Right cardiac atrium (tissue), 5 donors: Measurements from ENCODE around the gene SFXN4. TPM values are rescaled to one million over a fixed set of nuclear protein-coding genes. Genes with fewer than 3 reads are reported as not detected.
"Not testable (repeated sequence)": the region's sequence is repeated elsewhere in the genome, so short reads cannot be mapped to it uniquely, and the experiment has no call there.

Source experiments
- ATAC-seq, 2 donors: fragments of 200-7000 bp; cut with Tn5 transposase; one replicate each; pipeline versions ENCODE4 v1.8.0 to v1.9.1; 2020; ENCODE audit warnings: moderate library complexity in 2 of 2, mild to moderate bottlenecking in 1 of 2
- DNase-seq, 3 donors: peaks; one replicate each; pipeline ENCODE4 v3.0.0-alpha.2; 2020
- H3K27ac ChIP-seq: one replicate; pipeline ENCODE4 v1.5.1; 2013; ENCODE audit warnings: mild to moderate bottlenecking, low read length, control low read depth, moderate library complexity
- H3K27me3 ChIP-seq: one replicate; pipeline ENCODE4 v1.6.1; 2013; ENCODE audit not compliant: control insufficient read depth, insufficient read depth
- H3K4me1 ChIP-seq: one replicate; pipeline ENCODE4 v1.6.1; 2013; ENCODE audit warnings: low read length; ENCODE audit not compliant: control insufficient read depth, insufficient read depth
- H3K4me3 ChIP-seq: one replicate; pipeline ENCODE4 v1.5.1; 2013; ENCODE audit warnings: low read length, control low read depth
- H3K9me3 ChIP-seq: one replicate; pipeline ENCODE4 v1.6.1; 2013; ENCODE audit warnings: low read length; ENCODE audit not compliant: control insufficient read depth
- WGBS: extraction: QIAGEN DNeasy Blood & Tissue Kit; methylation state at CpG from one replicate; pipeline ENCODE4 v1.1.7; 2013; 5-methylcytosine and 5-hydroxymethylcytosine counted together
- intact Hi-C, 4 donors: fragments of 100-400 bp; cut with DNase I; formaldehyde crosslinking; loops; one replicate each; pipeline versions ENCODE4 v1.11.0 to v1.14.0; 2022 to 2023
- polyA plus RNA-seq: library from polyadenylated mRNA; stranded (reverse); fragments of 200-250 nt; gene quantifications from one replicate; pipeline ENCODE4 v1.2.3, GENCODE V29; 2013
- total RNA-seq, 4 donors: library from RNA; stranded (reverse); fragmentation: NEBNext Ultra II Directional; extraction: Animal tissue kit (Norgen Biotek cat#: 25700); gene quantifications; one replicate each; pipeline ENCODE4 v1.2.1, GENCODE V29; 2021
- donor health status: healthy with polysubstance abuse.
- donor health status: DM: no; HTN: yes; CAD: no.
- donor health status: DM: no; HTN: no; CAD: no.
- donor health status: DM: no; HTN: yes; CAD: no; lungs with severe emphysema.
- donor health status: DM: yes; HTN: yes; CAD: no.

The SFXN4 gene
- total and polyA plus RNA-seq, 5 donors, result 36.8 to 46.8 (median 42.0) TPM

- H3K4me3 ChIP-seq, result no peak overlapping the region
- DNase-seq, result no peak
- ATAC-seq, result no peak
- intact Hi-C loops, result no loop called here
- H3K9me3 ChIP-seq, result no peaks in the 10 kb centered on the region
- peaks cover 2% of the 10 kb centered on the region for H3K4me1 ChIP-seq
- H3K27me3 ChIP-seq, result no peaks in the 10 kb centered on the region
- 96% methylated on average over 2 of the region's 2 CpGs for WGBS
- peak overlapping the region; percentile 43 for H3K27ac ChIP-seq
These were observed 44.6 kb downstream of the SFXN4 start for GRCh38 chr10:119120875-119121274.

DNA sequence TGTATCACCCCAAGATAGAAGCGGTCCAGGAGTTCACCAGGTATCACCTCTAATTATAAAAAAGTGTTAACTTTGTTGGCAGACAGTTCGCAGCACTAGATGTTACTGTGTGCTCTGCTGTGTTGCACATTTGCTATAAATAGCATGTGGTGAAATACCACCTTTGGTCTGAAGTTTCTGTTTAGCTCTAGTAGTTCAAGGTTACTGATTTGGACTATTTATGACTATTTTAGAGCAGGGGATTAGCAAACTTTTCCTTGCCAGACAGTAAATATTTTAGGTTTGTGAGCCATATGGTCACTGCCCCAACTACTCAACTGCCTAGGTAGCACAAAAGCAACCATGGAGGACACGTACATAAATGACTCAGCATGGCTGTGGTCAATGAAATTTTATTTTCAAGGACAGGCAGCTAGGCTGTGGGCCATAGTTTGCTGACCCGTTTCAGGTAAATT lies 45.1 kb downstream of the SFXN4 start:
- DNase-seq (no peak), ATAC-seq (peak; percentile 58 to 75)
- Histone ChIP-seq H3K4me3 (no peak overlapping the region), H3K27me3 (no peaks in the 10 kb centered on the region), H3K27ac (no peak overlapping the region), H3K4me1 (peaks cover 2% of the 10 kb centered on the region), H3K9me3 (no peaks in the 10 kb centered on the region)
- intact Hi-C loops, result no loop called here
- 64% methylated on average over 4 of the region's 4 CpGs for WGBS

GRCh38 chr10:119119400-119119799 lies 46.1 kb downstream of the SFXN4 start:
- no peaks in the 10 kb centered on the region for H3K27me3 ChIP-seq
- ATAC-seq (no peak), DNase-seq (no peak)
- 93% methylated on average over 1 of the region's 1 CpG for WGBS
- H3K27ac ChIP-seq, result no peak overlapping the region
- H3K4me3 ChIP-seq, result no peak overlapping the region
- intact Hi-C loops, result no loop called here
- H3K9me3 ChIP-seq, result no peaks in the 10 kb centered on the region
- peaks cover 2% of the 10 kb centered on the region for H3K4me1 ChIP-seq

GRCh38 chr10:119118231-119118630 lies 47.3 kb downstream of the SFXN4 start:
- H3K27ac ChIP-seq, result no peak overlapping the region
- no peaks in the 10 kb centered on the region for H3K9me3 ChIP-seq
- DNase-seq, result no peak
- H3K4me3 ChIP-seq, result no peak overlapping the region
- peaks cover 2% of the 10 kb centered on the region for H3K4me1 ChIP-seq
- H3K27me3 ChIP-seq, result no peaks in the 10 kb centered on the region
- 94% methylated on average over 5 of the region's 5 CpGs for WGBS
- intact Hi-C loops, result no loop called here
- no peak for ATAC-seq

- no peak overlapping the region for H3K27ac ChIP-seq
- WGBS, result 88% methylated on average over 6 of the region's 6 CpGs
These were observed 49.1 kb downstream of the SFXN4 start for GRCh38 chr10:119116326-119116951.

GRCh38 chr10:119115926-119116325 lies 49.6 kb downstream of the SFXN4 start:
- no peaks in the 10 kb centered on the region for H3K27me3 ChIP-seq
- peaks cover 2% of the 10 kb centered on the region for H3K4me1 ChIP-seq
- 62% methylated on average over 9 of the region's 9 CpGs for WGBS
- no peak for ATAC-seq
- DNase-seq, result no peak
- H3K4me3 ChIP-seq, result no peak overlapping the region
- intact Hi-C loops, result no loop called here
- H3K27ac ChIP-seq, result no peak overlapping the region
- H3K9me3 ChIP-seq, result no peaks in the 10 kb centered on the region

More at GRCh38 chr10:119116326-119116951, 49.1 kb downstream of the SFXN4 start:
- Histone ChIP-seq H3K4me1 (peaks cover 2% of the 10 kb centered on the region), H3K27me3 (no peaks in the 10 kb centered on the region), H3K4me3 (no peak overlapping the region), H3K9me3 (no peaks in the 10 kb centered on the region)
- intact Hi-C loops, result no loop called here
- DNase-seq (no peak), ATAC-seq (no peak)

GRCh38 chr10:119113751-119114732 lies 51.5 kb downstream of the SFXN4 start:
- intact Hi-C loops, result no loop called here
- Histone ChIP-seq H3K9me3 (no peaks in the 10 kb centered on the region), H3K27ac (no peak overlapping the region), H3K4me3 (no peak overlapping the region), H3K27me3 (no peaks in the 10 kb centered on the region), H3K4me1 (no peaks in the 10 kb centered on the region)
- DNase-seq (no peak), ATAC-seq (peak in 1 of 2 donors; percentile 57)
- WGBS, result 81% methylated on average over 11 of the region's 11 CpGs

GRCh38 chr10:119112056-119112455 lies 53.5 kb downstream of the SFXN4 start:
- 83% methylated on average over 4 of the region's 4 CpGs for WGBS
- intact Hi-C loops, result no loop called here
- no peak overlapping the region for H3K4me3 ChIP-seq
- no peak overlapping the region for H3K27ac ChIP-seq
- no peaks in the 10 kb centered on the region for H3K27me3 ChIP-seq
- no peak for ATAC-seq
- H3K4me1 ChIP-seq, result no peaks in the 10 kb centered on the region
- no peak for DNase-seq
- H3K9me3 ChIP-seq, result no peaks in the 10 kb centered on the region

DNA sequence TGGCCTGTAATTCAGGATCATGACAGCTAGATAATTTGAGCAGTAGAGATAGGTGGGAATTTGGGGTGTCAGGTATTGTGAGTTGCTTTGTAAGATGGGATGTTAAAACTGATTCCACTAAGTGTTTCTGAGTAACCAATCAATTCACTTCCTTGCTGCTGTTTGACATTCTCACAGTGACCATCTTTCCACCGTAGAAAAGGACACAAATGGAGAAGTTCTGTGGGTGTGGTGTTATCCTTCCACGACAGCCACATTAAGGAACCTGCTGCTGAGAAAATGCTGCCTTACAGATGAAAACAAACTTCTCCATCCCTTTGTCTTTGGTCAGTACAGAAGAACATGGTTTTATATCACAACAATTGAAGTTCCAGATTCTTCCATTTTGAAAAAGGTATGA lies 57.7 kb downstream of the SFXN4 start:
- H3K4me3 ChIP-seq, H3K27me3 ChIP-seq, H3K9me3 ChIP-seq, H3K4me1 ChIP-seq, intact Hi-C loops, DNase-seq, ATAC-seq, H3K27ac ChIP-seq: not testable (repeated sequence)
- WGBS, result 75% methylated on average over 2 of the region's 2 CpGs

DNA sequence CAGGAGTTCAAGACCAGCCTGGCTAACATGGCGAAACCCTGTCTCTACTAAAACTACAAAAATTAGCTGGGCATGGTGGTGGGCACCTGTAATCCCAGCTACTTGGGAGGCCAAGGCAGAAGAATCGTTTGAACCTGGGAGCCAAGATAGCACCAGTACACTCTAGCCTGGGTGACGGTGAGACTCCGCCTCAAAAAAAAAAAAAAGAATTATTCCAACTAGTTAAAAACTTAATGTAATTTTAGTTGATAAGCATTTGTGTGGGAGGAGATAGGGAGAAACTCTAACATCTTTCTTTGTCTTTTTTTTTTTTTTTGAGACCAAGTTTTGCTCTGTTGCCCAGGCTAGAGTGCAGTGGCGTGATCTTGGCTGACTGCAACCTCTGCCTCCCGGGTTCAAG lies 58.4 kb downstream of the SFXN4 start:
- ATAC-seq, DNase-seq, H3K9me3 ChIP-seq, H3K4me3 ChIP-seq, H3K27ac ChIP-seq, H3K4me1 ChIP-seq, H3K27me3 ChIP-seq, intact Hi-C loops: not testable (repeated sequence)
- WGBS, result 91% methylated on average over 6 of the region's 6 CpGs

GRCh38 chr10:119105899-119106298 lies 59.6 kb downstream of the SFXN4 start:
- ATAC-seq, H3K27me3 ChIP-seq, H3K4me3 ChIP-seq, DNase-seq, H3K27ac ChIP-seq, H3K4me1 ChIP-seq, intact Hi-C loops, H3K9me3 ChIP-seq: not testable (repeated sequence)
- WGBS, result 97% methylated on average over 7 of the region's 7 CpGs
